Lung microvascular endothelial cell (primary cell): ENCODE data around the gene SLF2. TPM values are rescaled to one million over a fixed set of nuclear protein-coding genes. Genes with fewer than 3 reads are reported as not detected.

Source experiments
- DNase-seq, 2 donors: peaks; one replicate each; pipeline versions ENCODE4 v3.0.0 to v3.0.0-alpha.2; 2010; ENCODE audit warnings: low read depth in 2 of 2
- total RNA-seq: library from RNA; depleted of rRNA; stranded (reverse); fragments of >200 nt; gene quantifications from 2 replicates; pipeline ENCODE4 v1.2.1, GENCODE V29; 2014

SLF2 gene
- total RNA-seq, 1 donor from 2014 or later, result 21.2 TPM

DNA sequence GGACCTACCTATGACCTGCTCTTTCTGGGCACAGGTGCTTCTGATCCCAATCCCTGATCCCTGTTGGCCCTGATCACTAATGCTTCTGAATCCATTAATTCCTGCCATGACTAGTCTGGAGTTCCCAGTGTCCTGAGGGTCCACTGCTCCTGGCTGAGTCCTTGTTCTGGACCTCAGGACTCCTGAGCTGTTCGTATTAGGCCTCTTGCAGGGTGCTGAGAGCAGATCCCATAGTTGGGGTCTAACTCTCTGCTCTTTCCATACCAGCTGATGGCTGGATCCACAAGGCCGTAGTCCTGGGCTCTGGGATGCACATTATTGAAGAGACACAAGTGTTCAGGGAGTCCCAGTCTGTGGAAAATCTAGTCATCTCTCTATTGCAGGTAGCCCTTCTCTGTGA, 67.5 kb downstream of the SLF2 start:
- no peak for DNase-seq

DNA sequence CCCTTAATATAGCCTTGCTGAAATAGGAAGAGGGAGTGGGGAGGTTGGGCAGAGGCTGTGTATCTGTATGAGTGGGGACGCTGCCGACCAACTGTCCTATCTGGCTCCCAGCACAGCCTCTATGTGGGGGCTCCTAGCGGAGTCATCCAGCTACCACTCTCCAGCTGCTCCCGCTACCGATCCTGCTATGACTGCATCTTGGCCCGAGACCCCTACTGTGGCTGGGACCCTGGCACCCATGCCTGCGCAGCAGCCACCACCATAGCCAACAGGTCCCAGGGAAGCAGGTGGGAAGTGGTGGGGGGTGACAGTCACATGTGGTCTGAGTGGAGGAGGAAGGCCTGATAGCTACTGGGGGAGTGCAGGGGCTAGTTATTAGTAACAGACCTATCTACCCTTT, 67.9 kb downstream of the SLF2 start:
- no peak for DNase-seq

DNA sequence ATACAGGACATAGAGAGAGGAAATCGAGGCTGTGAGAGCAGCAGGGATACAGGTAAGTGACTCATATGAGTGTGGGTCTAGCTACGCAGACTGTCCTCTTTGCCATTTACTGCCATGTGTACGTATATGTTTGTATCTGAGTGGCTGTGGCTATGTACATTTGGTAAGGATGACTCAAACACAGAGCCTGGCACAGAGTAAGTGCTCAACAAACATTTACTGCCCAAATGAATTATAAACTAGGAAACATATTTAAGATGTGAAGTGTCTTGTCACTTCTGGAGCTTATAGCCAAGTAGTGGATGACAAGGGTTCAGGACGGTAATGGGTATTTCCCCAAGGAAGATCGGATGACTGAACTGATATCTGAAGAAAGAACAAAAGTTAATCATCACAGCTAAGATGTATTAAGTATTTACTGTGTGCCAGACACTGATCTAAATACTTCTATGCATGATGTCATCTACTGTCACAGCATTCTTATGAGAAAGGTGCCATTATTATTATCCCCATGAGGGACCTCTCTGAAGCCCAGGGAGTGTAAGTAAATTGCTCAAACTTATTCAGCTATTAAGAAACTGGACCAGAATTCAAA, 68.5 kb downstream of the SLF2 start:
- no peak for DNase-seq

DNA sequence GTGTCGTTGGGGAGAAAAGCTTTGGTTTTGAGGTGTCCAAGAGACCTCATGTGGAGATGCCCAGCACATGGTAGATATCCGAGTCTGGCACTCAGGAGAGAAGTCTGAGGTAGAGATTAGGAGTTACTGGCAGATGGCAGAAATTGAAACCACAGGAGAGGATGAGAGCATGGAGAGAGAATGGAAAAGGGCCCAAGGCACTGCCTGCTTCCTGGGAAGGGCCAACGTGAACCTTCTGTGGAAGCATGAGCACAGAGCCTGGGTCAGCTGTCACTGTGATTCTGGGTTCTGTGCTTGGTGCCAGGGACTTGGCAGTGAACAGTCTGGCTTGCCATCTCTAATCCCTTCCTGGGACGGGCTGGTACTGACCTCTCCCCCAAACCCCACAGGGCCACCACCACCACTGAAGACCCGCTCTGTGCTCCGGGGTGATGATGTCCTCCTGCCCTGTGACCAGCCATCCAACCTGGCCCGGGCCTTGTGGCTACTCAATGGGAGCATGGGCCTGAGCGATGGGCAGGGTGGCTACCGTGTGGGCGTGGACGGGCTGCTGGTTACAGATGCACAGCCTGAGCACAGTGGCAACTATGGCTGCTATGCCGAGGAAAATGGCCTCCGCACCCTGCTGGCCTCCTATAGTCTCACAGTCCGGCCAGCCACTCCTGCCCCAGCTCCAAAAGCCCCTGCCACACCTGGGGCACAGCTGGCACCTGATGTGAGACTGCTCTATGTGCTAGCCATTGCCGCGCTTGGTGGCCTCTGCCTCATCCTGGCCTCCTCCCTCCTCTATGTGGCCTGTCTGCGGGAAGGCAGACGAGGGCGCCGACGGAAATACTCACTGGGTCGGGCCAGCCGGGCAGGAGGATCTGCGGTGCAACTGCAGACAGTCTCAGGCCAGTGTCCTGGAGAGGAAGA, 70.4 kb downstream of the SLF2 start:
- no peak for DNase-seq

DNA sequence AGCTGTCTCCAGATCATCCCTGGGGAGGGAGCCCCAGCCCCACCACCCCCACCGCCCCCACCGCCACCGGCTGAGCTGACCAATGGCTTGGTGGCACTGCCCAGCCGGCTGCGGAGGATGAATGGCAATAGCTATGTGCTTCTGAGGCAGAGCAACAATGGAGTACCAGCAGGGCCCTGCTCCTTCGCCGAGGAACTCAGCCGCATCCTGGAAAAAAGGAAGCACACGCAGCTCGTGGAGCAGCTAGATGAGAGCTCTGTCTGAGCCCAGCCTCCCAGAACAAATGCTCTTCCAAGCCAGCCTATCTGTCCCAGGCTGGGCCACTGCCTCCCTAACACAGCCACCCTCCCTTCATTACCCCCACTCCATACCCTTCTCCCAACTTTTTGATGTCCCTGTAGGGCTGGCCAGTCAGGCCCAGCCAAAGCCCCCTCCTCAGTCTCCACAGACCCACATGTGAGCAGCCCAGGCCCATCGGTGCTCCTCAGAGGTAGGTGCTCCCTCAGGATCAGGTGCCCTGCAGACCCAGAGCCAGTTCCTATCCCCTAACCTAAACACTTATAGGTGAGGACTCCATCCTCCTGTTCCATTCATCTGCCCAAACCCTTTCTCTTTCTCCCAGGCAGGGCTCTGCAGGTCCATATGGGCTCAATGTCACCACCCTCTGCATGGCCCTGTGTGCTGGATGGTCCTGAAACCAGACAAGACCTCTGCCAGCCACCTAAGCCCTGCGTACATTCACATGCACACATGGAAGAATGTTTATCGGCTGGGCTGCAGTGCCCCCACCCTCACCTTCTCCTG, 71.3 kb downstream of the SLF2 start:
- DNase-seq, result no peak

DNA sequence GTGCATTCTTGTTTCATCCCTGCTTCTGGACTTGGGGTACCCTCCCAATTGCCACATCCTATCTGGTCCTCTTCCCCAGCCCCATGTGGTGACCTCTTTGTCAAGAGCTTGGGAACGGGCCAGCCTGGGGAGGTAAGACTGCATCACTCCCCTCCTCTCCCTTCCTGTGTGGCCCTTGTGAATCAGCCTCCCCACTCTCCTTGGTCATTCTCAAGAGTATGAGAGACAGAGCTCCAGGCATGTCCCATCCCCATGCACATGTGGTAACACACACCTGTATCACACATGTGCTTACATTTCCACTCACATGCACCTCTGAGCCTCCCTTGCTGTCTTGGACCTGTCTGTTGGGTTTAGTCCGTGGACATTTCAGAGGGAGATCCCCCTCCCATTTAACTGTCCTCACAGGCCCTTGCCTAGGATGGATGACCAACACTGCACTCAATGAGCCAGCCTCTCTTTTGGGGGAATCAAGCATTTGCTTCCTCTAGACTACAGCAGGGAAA, 72.0 kb downstream of the SLF2 start:
- DNase-seq, result no peak

DNA sequence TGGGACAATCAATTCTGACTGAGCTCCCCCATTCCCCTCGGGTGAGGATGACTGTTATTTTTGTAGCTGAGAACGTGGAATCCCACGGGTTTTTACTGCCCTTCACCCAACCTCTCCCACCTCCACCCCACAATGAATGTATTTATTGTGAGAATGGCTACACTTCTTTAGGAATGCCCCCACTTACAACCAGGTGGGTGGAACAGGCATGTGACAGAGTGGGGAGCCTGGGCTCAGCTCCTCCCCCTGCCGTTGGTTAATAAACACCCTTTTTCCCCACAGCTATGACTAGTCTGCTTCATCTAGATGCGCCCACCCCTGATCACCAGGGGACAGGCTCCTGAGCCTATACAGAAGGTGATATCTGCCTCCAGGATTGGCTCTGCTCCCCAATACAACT, 72.6 kb downstream of the SLF2 start:
- DNase-seq, result no peak

DNA sequence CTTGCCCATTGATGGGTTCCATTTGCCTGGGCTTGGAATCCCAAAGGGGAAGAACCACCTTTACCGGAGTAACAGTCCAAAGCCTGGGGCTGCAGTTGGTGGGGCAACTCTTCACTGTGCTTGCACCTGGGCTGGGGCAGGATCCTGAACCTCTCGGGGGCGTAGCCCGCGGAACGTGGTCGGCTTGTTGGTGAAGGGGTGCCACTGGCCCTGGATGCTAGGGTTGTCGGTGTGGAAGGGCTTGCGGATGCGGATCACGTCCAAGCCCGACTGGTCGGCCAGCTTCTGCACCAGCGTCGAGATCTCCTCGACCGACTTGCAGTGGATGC, 73.8 kb downstream of the SLF2 start:
- no peak for DNase-seq

DNA sequence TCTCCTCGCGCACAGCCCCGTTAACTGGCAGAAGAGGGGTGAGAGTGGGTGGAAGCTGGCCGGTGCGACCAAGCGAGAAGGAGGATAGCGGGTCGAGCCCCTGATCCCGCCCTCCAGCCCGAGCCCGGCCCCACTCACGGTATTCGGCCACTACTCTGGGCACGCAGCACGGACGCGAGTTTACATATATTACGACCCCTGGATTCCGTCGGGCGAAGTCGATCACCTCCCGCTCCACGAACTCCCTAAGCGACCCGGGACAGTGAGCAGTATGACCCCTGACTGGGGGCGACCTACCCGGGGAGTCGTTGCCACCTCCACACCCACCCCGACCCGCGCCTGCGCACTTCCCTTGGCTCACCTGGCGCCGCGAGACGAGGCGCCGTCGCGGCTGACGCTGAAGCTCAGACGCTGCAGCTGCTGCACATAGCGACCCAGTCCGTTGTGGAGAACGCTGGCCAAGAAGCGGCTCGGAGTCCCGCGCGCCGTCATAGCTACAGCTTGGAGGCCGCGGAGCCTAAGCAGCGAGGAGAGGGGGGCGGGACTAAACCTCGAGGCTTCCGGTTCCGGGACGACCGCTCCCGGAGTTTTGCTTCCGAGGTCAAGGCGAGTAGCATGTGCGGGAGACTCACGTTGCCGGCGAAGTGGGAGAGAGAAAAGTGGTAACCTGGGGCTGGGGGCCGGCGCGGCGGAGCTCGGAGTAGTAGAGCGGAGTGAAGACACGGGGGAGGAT, 74.4 kb downstream of the SLF2 start, which contains the start of the genes MRPL43 and TWNK:
TSS of gene MRPL43 (minus strand) at position 546 of the 733 bp plus-strand sequence. CDS start at position 492, 54 bp downstream.
TSS of gene TWNK (plus strand) at position 592 of the 733 bp plus-strand sequence. CDS start 668 bp downstream, outside the sequence.
- DNase-seq, result peak; percentile 79 to 81

DNA sequence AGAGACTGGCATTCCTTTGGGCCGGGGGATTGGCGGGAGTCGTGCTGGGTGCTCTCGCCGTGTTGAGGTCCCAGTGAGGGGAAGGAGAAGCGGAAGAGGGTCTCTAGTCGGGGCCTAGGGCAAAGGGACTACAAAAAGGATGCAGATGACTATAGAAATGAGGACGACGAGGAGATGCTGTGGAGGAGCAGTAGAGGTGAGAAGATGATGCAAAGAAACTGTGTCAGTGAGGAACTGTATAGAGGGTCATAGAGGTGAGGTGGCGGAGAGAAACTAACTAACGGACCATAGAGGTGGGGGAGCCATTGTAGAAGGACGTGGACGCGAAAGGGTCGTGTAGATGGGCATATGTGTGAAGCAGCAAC, 74.9 kb downstream of the SLF2 start:
- no peak for DNase-seq

DNA sequence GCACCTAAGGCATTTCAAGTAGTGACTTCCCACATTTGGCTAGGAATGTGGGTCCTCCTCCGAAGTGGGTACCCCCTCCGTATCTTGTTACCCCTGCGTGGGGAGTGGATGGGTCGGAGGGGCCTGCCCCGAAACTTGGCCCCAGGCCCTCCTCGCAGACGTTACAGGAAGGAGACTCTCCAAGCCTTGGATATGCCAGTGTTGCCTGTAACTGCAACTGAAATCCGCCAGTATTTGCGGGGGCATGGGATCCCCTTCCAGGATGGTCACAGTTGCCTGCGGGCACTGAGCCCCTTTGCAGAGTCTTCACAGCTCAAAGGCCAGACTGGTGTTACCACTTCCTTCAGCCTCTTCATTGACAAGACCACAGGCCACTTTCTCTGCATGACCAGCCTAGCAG, 75.4 kb downstream of the SLF2 start:
- no peak for DNase-seq

DNA sequence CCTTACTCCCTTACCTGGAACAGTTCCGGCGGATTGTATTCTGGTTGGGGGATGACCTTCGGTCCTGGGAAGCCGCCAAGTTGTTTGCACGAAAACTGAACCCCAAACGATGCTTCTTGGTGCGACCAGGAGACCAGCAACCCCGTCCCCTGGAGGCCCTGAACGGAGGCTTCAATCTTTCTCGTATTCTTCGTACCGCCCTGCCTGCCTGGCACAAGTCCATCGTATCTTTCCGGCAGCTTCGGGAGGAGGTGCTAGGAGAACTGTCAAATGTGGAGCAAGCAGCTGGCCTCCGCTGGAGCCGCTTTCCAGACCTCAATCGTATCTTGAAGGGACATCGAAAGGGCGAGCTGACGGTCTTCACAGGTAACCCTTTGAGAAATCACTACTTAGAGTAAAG, 76.3 kb downstream of the SLF2 start:
- no peak for DNase-seq

DNA sequence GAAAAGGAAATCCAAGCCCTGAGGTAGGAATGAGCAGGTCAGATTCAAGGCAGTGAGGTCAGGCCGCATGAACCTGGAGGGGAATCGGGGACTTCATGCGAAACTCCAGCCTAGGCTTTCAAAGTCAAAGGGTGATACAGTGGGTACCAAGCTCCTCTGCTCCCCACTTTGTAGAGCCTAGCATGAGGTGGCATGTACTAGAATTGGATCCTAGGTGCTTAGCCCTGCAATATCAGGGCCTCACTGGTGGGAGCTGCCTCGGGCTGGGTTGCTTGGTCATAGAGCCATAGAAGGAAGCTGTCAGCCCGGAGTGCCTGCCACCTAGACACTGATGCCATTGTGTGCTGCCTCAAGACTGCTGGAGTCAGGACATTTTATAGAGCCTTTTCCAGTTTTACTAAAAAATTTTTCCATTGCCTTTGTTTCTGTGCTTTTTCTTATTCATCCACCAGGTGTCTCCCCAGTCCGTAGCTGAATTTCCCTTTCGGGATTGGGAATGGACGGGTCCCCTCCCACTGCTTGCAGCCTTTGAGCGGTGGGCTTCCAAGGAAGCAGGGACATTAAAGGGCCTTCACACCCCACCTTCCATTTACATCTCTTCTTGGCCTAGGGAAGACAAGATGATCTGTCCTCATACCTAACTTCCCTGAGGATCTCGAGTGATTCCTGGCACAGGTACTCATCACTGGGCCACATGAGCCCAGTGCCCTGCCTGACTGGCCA, 81.4 kb downstream of the SLF2 start:
- peak; percentile 42 to 66 for DNase-seq

DNA sequence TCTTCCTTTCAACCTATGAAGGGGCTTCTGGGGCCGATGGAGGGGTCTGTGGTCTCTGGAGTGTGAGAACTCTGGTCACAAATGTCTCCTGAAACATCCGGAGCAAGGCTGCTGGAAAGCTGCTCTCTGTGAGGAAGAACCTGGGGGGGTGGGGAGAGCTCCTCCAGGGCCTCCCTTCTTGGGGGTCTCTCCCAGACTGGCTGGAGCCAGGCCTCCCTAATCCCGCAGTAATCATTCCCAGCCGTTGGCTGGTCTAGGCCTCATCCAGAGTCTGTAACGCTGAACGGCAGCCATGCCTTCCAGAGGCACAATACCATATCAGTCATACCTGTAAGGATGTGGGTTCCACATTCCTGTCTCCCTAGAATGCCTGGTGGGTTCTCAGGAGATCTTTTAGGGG, 82.4 kb downstream of the SLF2 start:
- no peak for DNase-seq

DNA sequence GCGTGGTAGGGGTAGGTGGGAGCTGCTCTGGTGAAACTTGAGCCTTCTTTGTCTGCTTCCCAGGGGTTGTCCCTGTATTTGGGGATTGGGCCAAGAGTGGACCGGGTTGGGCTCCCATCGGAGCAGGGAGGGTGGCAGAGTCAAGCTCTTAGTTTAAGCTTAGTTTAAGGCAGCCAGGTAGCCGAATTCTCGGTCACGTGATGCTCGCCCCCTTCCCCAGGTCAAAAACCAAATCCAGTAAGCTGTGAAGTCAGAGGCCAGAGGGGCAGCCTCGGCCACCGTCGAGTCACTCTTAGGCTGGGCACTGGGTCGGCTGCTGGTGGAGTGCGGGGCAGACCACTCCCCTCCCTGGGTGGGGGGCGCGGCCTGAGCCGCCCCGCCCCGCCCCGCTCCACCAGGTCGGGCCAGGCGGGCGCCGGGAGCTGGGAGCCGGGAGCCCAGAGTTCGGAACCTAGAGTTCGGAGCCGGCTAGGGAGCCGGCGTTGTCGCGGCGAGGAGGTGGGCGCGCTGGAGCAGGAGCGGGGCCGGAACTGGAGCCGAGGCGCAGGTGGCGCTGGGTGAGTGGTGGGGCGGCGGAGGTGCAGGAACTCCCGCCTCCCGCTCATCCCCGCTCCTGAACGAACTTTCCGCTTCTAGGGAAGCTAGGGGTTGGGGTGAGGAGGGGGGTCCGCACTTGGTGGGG, 84.1 kb downstream of the SLF2 start:
- DNase-seq, result no peak

DNA sequence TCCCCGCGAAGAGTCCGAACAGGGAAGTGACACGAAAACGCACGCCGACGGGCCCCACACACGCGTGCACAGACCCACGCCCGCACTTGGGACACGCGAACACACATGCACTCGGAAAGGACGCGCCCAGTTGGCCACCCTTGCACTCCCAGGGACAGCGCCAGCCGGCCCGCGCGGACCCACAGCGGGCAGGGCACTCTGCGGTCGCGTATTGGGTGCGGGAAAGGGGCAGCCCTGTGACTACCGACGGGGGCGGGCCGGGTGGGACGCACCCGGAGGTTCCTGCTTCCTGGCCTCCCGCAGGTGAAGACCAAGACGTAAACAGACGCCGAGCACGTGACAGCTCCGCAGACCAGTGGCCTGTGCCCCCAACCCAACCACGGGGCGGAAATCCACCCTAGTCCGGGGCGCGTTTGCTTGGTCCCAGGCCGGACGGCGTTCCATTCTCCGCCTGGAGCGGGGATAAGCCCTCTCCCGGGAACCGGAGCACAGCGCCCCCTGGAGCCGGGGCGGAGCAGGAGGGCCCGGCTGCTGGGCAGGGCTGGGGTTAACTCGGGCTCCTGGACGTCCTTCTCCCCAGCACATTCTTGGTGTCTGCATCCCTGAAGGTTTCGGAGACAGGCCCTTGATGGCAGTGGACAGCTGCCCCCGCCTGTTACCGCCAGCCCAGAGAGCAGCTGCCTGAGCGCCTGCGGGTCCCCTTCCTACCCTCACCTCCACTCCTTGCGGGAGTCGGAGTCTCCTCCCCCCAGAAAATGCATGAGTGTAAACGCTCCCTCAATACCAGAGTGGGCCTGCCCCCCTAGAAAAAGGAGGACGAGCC, 84.8 kb downstream of the SLF2 start:
- DNase-seq, result peak; percentile 68 to 77

DNA sequence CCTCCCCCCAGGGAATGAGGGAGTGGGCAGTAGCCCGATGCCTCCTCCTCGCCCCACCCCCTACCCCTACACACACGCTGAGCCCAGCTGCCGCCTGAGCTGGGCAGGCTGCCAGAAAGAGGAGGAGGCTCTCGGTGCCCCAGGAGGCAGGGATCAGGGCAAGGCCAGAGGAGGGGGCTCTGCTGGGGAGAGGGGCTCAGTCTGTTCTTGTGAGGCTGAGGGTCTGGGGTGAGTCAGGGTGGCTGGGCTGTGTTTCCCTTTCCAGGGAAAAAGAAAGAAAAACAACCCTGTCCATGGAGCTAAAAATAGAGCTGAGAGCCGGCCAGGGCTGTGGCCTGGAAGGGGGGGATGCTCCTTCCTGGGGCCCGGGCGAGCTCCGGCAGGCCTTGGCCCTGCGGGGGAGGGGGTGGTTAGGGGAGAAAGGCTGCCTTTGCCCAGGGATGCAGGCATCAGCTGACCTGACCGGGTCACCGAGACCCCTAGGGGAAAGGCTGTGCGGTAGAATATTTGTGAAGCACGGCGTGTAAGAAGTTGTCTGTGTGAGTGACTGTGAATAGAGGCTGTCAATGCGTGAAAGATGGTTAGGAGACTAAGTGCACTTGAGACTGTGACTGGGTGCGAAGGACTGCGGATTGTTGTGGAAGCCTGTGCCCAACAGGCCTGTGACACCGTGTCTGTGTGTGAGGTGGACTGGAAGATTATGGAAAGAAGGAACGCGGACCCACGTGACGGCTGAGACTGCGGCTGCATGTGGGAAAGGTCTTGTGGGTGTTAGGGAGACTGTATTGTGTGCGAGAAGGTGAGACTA, 85.6 kb downstream of the SLF2 start:
- DNase-seq, result peak; percentile 64 to 74

DNA sequence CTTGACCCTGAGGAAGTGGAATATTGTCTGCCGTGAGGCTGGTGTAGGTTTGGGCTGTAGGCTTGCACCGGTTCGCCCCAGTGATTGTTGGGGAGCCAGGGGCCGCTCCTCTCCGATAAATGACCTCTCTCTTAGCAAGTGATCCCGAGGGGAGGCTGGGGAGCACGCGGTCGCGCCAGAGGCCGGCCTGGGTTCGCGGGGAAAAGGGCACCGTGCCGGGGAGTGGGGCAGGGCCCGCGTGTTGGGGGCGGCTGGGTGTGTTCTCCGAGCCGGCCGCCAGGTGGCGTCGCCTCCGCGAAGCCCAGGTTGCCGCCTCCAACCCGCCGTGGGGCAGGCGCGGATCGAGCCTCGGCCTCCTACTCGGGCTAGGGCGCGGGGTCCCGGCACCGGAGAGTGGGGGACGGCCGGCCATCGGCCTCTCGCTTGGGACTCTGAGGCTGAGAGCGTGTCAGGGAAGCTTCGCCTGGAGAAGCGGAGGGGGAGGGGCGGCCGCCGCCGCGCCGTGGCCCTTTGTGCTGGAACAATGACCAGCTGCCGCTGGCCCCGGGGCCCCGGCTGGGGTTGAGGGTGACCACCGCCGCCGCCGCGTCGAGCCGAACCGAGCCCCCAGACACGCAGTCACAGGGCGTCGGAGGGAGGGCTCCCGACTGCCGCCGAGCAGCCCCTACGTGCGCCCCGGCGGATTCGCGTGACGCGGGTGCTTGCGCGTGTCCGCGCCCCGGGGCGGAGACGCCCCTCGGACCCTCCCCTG, 86.4 kb downstream of the SLF2 start:
- peak; percentile 80 to 87 for DNase-seq
